DOHH2 (cell line): Measurements from ENCODE around the gene CFAP92.

Experiments
- H3F3A ChIP-seq: fragments of 200-600 bp; sonication (generic), shearing (Covaris generic); 2 replicates; pipeline ENCODE4 v1.6.0; 2016; ENCODE audit warnings: antibody characterized with exemption, mild to moderate bottlenecking; ENCODE audit not compliant: control insufficient read depth, insufficient read depth
- H3K27ac ChIP-seq: fragments of 200-600 bp; sonication (generic); 2 replicates; pipeline ENCODE4 v1.5.1; 2014; ENCODE audit warnings: low read depth, mild to moderate bottlenecking, low read length, moderate library complexity
- H3K27me3 ChIP-seq: fragments of 200-600 bp; sonication (generic); 2 replicates; pipeline ENCODE4 v1.6.1; 2014; ENCODE audit warnings: mild to moderate bottlenecking, low read length, mixed read lengths; ENCODE audit not compliant: control insufficient read depth
- H3K36me3 ChIP-seq: fragments of 200-600 bp; sonication (generic); 2 replicates; pipeline ENCODE4 v1.6.1; 2014; ENCODE audit warnings: mild to moderate bottlenecking, low read length, moderate library complexity, mixed read lengths; ENCODE audit not compliant: control insufficient read depth
- H3K4me1 ChIP-seq: fragments of 200-600 bp; sonication (generic); 2 replicates; pipeline ENCODE4 v1.6.1; 2014; ENCODE audit warnings: mild to moderate bottlenecking, low read length, mixed read lengths; ENCODE audit not compliant: control insufficient read depth
- H3K4me2 ChIP-seq: fragments of 200-600 bp; sonication (generic); 2 replicates; pipeline ENCODE4 v1.6.0; 2014; ENCODE audit warnings: mild to moderate bottlenecking, low read length, moderate library complexity
- H3K4me3 ChIP-seq: fragments of 200-600 bp; sonication (generic); 2 replicates; pipeline ENCODE4 v1.5.1; 2014; ENCODE audit warnings: mild to moderate bottlenecking, low read length, mixed read lengths
- H3K79me2 ChIP-seq: fragments of 200-600 bp; sonication (generic); 2 replicates; pipeline ENCODE4 v1.6.1; 2014; ENCODE audit warnings: mild to moderate bottlenecking, low read length, mixed read lengths; ENCODE audit not compliant: control insufficient read depth
- H3K9me2 ChIP-seq: fragments of 200-600 bp; sonication (generic); replicated peaks from 2 replicates; pipeline ENCODE4 v1.6.1; 2014; ENCODE audit warnings: mild to moderate bottlenecking, low read length, mixed read lengths; ENCODE audit not compliant: control insufficient read depth
- H3K9me3 ChIP-seq: fragments of 200-600 bp; sonication (generic); 2 replicates; pipeline ENCODE4 v1.6.1; 2014; ENCODE audit warnings: antibody characterized with exemption, low read length, mixed read lengths; ENCODE audit not compliant: control insufficient read depth, insufficient read depth
- H4K20me1 ChIP-seq: fragments of 200-600 bp; sonication (generic); 2 replicates; pipeline ENCODE4 v1.6.0; 2014; ENCODE audit warnings: low read depth, mild to moderate bottlenecking, antibody characterized with exemption, low read length, moderate library complexity; ENCODE audit not compliant: control insufficient read depth, insufficient read depth
- EZH2phosphoT487 ChIP-seq: fragments of 200-600 bp; sonication (generic); IDR thresholded peaks from 2 replicates; pipeline ENCODE4 v1.6.1; 2017; ENCODE audit warnings: borderline replicate concordance, mild to moderate bottlenecking, antibody characterized with exemption, low read length, moderate library complexity, mixed read lengths
- TF ChIP-seq, protein P1 (sequence below): fragments of 200-600 bp; sonication (generic); IDR thresholded peaks from one replicate; pipeline ENCODE4 v1.5.1; 2014; ENCODE audit warnings: antibody characterized with exemption, mild to moderate bottlenecking, low read depth, low read length; ENCODE audit not compliant: poor library complexity, severe bottlenecking

Gene CFAP92, protein sequence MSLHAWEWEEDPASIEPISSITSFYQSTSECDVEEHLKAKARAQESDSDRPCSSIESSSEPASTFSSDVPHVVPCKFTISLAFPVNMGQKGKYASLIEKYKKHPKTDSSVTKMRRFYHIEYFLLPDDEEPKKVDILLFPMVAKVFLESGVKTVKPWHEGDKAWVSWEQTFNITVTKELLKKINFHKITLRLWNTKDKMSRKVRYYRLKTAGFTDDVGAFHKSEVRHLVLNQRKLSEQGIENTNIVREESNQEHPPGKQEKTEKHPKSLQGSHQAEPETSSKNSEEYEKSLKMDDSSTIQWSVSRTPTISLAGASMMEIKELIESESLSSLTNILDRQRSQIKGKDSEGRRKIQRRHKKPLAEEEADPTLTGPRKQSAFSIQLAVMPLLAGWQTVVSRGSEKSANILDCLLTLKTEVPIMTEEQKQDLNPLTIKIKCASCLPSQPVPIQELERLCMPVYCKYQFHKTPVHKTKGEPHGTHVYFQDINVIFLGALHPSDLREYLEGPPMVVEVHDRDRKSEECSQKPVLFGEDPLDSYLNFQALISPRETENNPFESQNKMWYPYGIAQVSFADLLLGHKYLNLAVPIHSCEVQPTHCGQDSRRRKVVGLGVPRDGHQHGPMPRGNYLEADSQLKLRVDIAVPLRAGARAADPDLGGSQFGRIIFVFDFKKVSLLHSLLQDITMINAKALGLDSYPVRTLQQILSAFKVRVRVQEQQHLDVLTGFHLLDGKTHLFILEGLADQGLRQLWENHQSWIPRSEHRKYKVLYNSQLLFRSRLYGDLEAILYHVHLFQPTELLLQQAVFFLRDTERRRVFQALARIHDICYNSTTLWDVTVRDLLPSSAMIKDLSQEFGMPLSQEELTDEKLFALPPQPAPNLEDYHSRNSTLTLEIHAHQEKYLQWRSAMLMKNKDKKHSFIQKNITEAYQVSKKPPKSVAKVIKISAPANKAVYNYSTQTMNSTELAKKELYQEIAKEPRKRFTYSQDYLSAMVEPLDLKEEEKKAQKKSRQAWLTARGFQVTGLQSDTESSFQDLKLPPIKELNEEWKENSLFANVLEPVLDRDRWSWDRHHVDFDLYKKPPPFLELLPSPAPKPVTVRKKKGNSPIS

DNA sequence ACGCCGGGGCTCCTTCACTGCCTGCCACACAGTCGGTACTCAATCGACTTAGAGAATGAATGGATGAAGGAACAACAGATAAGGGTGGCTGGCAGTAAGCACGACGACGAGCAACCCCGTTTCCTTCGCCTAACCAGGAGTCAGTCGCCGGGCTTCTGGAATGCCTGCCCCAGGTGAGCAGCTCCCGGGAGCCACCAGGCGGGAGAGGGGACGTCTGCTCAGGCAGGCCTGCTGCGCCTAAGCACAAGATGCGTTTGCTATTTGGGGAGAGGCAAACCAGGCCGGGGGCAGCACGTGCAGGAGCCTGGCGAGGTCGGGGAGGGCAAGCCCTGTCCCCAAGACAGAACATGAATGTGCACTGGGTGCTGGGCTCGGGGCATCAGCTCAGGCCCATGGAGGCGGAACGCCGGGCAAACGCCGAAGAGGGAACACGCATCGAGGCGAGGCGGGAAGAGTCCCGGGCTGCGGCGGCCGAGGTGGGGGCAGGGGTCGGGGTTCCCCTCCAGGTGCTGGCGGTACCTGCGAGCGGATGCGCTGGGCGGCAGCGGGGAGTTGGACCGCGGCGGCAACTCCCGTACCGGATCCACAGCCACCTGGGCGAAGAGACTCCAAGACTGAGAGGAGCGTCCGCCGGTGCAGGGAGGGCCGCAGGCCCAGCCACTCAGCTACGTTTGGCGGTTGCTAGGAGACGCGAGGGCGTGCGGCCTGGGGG, at the start of gene CFAP92:
CFAP92 (minus strand) TSS at position 616 of the 712 bp plus-strand sequence. CDS start 772 bp downstream, outside the sequence.
- Histone ChIP-seq H4K20me1 (no peaks in the 10 kb centered on the region), H3K27ac (no peak within 1 kb of the TSS), H3F3A (no peaks in the 10 kb centered on the region), H3K79me2 (no peaks in the 10 kb centered on the region), H3K4me1 (peaks cover 23% of the 10 kb centered on the region), H3K27me3 (peaks cover 20% of the 10 kb centered on the region), H3K9me3 (no peaks in the 10 kb centered on the region), H3K4me2 (peak within 1 kb of the TSS; percentile 82), H3K9me2 (no peaks in the 10 kb centered on the region), H3K36me3 (no peaks in the 10 kb centered on the region), H3K4me3 (peak within 1 kb of the TSS; percentile 67)
- no peak for TF ChIP-seq EZH2phosphoT487
- TF ChIP-seq, protein P1, sequence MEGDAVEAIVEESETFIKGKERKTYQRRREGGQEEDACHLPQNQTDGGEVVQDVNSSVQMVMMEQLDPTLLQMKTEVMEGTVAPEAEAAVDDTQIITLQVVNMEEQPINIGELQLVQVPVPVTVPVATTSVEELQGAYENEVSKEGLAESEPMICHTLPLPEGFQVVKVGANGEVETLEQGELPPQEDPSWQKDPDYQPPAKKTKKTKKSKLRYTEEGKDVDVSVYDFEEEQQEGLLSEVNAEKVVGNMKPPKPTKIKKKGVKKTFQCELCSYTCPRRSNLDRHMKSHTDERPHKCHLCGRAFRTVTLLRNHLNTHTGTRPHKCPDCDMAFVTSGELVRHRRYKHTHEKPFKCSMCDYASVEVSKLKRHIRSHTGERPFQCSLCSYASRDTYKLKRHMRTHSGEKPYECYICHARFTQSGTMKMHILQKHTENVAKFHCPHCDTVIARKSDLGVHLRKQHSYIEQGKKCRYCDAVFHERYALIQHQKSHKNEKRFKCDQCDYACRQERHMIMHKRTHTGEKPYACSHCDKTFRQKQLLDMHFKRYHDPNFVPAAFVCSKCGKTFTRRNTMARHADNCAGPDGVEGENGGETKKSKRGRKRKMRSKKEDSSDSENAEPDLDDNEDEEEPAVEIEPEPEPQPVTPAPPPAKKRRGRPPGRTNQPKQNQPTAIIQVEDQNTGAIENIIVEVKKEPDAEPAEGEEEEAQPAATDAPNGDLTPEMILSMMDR, result no peak

DNA sequence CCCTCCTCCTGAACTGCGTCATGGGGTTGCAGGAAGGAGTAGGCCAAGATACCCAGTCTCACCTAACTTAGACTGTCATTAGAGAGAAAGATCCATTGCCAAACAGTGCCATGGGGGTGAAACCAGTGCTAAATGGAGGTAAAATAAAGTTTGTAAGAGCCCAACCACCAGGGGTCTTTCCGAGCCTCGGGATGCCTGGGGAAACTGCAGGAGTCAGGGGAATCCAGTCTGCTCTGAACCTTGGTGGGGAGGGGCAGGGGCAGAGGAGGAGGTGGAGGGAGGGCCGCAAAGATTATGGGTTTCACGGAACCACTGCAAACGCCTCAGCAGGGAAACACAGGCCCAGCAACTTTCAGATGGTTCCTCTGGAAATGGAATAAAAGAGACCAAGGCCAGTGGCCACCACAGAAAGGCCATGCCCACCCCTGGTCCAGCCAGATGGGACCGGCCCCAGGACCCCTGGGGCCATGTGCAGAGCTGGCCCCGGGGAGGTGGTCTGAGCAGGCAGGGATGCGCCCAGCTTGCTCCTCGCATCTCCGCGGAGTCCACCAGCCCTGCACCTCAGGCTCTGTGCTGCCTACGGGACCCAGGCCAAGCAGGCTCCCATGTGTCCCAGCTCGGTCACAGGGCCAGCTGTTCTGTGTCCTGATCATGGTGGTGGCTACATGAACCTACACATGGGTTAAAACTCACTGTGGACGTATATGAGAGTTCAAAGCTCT, 46.9 kb upstream of the CFAP92 start:
- Histone ChIP-seq H3K4me2 (no peak overlapping the region), H3F3A (no peaks in the 10 kb centered on the region), H3K27me3 (peaks cover 10% of the 10 kb centered on the region), H3K27ac (no peak overlapping the region), H3K79me2 (no peaks in the 10 kb centered on the region), H3K36me3 (no peaks in the 10 kb centered on the region), H3K4me3 (no peak overlapping the region), H4K20me1 (no peaks in the 10 kb centered on the region), H3K9me2 (no peaks in the 10 kb centered on the region), H3K9me3 (no peaks in the 10 kb centered on the region), H3K4me1 (no peaks in the 10 kb centered on the region)
- no peak for TF ChIP-seq EZH2phosphoT487
- TF ChIP-seq, protein P1, result no peak

DNA sequence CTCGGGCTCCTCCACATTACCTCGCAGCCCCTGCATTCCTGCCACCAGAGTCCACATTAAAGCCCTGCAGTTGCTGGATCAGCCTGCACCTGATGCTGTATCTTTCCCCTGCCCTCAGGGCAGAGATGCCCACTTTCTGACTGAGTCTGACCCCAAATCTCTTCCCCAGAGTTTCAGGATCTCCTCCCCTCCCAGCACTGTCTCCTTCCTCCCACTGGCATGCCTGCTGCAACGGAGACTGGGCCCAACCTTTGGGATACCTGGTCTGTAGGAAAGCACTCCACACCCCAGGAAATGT, 46.1 kb upstream of the CFAP92 start:
- Histone ChIP-seq H3K27me3 (peaks cover 10% of the 10 kb centered on the region), H3K9me3 (no peaks in the 10 kb centered on the region), H3K4me1 (no peaks in the 10 kb centered on the region), H4K20me1 (no peaks in the 10 kb centered on the region), H3K36me3 (no peaks in the 10 kb centered on the region), H3K4me3 (no peak overlapping the region), H3K27ac (no peak overlapping the region), H3K9me2 (no peaks in the 10 kb centered on the region), H3K79me2 (no peaks in the 10 kb centered on the region), H3F3A (no peaks in the 10 kb centered on the region), H3K4me2 (no peak overlapping the region)
- TF ChIP-seq, protein P1, result no peak
- TF ChIP-seq EZH2phosphoT487, result no peak
